Hepatocyte (in vitro differentiated cells): ENCODE data around the gene KCNH3. TPM values are rescaled to one million over a fixed set of nuclear protein-coding genes. Genes with fewer than 3 reads are reported as not detected.
"Not testable (repeated sequence)": the region's sequence is repeated elsewhere in the genome, so short reads cannot be mapped to it uniquely, and the experiment has no call there.

ENCODE experiments used
- DNase-seq: peaks from one replicate; pipeline ENCODE4 v3.0.0-alpha.2; 2016; ENCODE audit warnings: low spot score
- H2AFZ ChIP-seq: fragments of 200-600 bp; sonication (generic); 2 replicates; pipeline ENCODE4 v1.6.0; 2016; ENCODE audit warnings: antibody characterized with exemption, mild to moderate bottlenecking
- H3K27ac ChIP-seq: fragments of 200-600 bp; sonication (generic); 2 replicates; pipeline ENCODE4 v1.5.1; 2016; ENCODE audit warnings: mild to moderate bottlenecking
- H3K27me3 ChIP-seq: fragments of 200-600 bp; sonication (generic); 2 replicates; pipeline ENCODE4 v1.6.1; 2016
- H3K36me3 ChIP-seq: fragments of 200-600 bp; sonication (generic); replicated peaks from 2 replicates; pipeline ENCODE4 v1.5.1; 2016; ENCODE audit warnings: low read depth; ENCODE audit not compliant: insufficient read depth
- H3K4me1 ChIP-seq: fragments of 200-600 bp; sonication (generic); 2 replicates; pipeline ENCODE4 v1.5.1; 2016; ENCODE audit warnings: mild to moderate bottlenecking, moderate library complexity; ENCODE audit not compliant: insufficient read depth
- H3K4me2 ChIP-seq: fragments of 200-600 bp; sonication (generic); 2 replicates; pipeline ENCODE4 v1.6.0; 2016
- H3K4me3 ChIP-seq: fragments of 200-600 bp; sonication (generic); 2 replicates; pipeline ENCODE4 v1.5.1; 2016; ENCODE audit warnings: mild to moderate bottlenecking
- H3K79me2 ChIP-seq: fragments of 200-600 bp; sonication (generic); 2 replicates; pipeline ENCODE4 v1.6.0; 2017; ENCODE audit warnings: mild to moderate bottlenecking
- H3K9me2 ChIP-seq: fragments of 200-600 bp; sonication (generic); replicated peaks from 2 replicates; pipeline ENCODE4 v1.6.0; 2017; ENCODE audit warnings: mild to moderate bottlenecking; ENCODE audit not compliant: insufficient read depth
- H3K9me3 ChIP-seq: fragments of 200-600 bp; sonication (generic); 2 replicates; pipeline ENCODE4 v1.5.1; 2016; ENCODE audit warnings: low read depth, mild to moderate bottlenecking
- H4K20me1 ChIP-seq: fragments of 200-600 bp; sonication (generic); 2 replicates; pipeline ENCODE4 v1.6.0; 2016; ENCODE audit warnings: mild to moderate bottlenecking; ENCODE audit not compliant: insufficient read depth, poor library complexity, severe bottlenecking
- CTCF ChIP-seq: fragments of 200-600 bp; sonication (generic); IDR thresholded peaks from 2 replicates; pipeline ENCODE4 v1.5.1; 2016; ENCODE audit warnings: antibody characterized with exemption, mild to moderate bottlenecking; ENCODE audit not compliant: poor library complexity
- EZH2 ChIP-seq: fragments of 200-600 bp; sonication (generic); IDR thresholded peaks from 2 replicates; pipeline ENCODE4 v1.6.1; 2016; ENCODE audit warnings: antibody characterized with exemption, mild to moderate bottlenecking, borderline replicate concordance
- EZH2phosphoT487 ChIP-seq: fragments of 200-600 bp; sonication (generic); IDR thresholded peaks from one replicate; pipeline ENCODE4 v1.6.1; 2018; ENCODE audit warnings: antibody characterized with exemption, mild to moderate bottlenecking, low read depth, moderate library complexity; ENCODE audit not compliant: unreplicated experiment, severe bottlenecking
- WGBS: methylation state at CpG from one replicate; pipeline ENCODE4 v1.1.6; 2016; ENCODE audit warnings: low lambda C conversion rate; ENCODE audit errors: missing lambda C conversion rate; 5-methylcytosine and 5-hydroxymethylcytosine counted together
- polyA plus RNA-seq: library from polyadenylated mRNA; unstranded; fragments of >200 nt; fragmentation: Nextera tagmentation; extraction: Ambion mirVana; gene quantifications from 2 replicates; pipeline ENCODE4 v1.2.1, GENCODE V29; 2016
- total RNA-seq: library from RNA; depleted of rRNA; stranded (reverse); fragments of >200 nt; gene quantifications from 2 replicates; pipeline ENCODE4 v1.2.3, GENCODE V29; 2014

Gene KCNH3
- total and polyA plus RNA-seq, 2 experiments from 2014 or later: 0.30 to 1.1 TPM

- H3K4me1 ChIP-seq: no peaks in the 10 kb centered on the region
- no peak for DNase-seq
- H3K27ac ChIP-seq: no peak overlapping the region
- no peak overlapping the region for H3K4me2 ChIP-seq
- H4K20me1 ChIP-seq: no peaks in the 10 kb centered on the region
- no peaks in the 10 kb centered on the region for H3K36me3 ChIP-seq
- no peaks in the 10 kb centered on the region for H3K27me3 ChIP-seq
- H3K9me2 ChIP-seq: no peaks in the 10 kb centered on the region
- H3K79me2 ChIP-seq: no peaks in the 10 kb centered on the region
- H3K4me3 ChIP-seq: no peak overlapping the region
- TF ChIP-seq CTCF: no peak
- TF ChIP-seq EZH2phosphoT487: no peak
- no peaks in the 10 kb centered on the region for H3K9me3 ChIP-seq
- 91% methylated on average over 7 of the region's 7 CpGs for WGBS
- no peak overlapping the region for H2AFZ ChIP-seq
These were observed 11.3 kb upstream of the KCNH3 start for GRCh38 chr12:49527361-49528130.

- 90% methylated on average over 1 of the region's 1 CpG for WGBS
- H3K9me3 ChIP-seq: no peaks in the 10 kb centered on the region
These were observed 9.4 kb upstream of the KCNH3 start for GRCh38 chr12:49529414-49529813.

DNA sequence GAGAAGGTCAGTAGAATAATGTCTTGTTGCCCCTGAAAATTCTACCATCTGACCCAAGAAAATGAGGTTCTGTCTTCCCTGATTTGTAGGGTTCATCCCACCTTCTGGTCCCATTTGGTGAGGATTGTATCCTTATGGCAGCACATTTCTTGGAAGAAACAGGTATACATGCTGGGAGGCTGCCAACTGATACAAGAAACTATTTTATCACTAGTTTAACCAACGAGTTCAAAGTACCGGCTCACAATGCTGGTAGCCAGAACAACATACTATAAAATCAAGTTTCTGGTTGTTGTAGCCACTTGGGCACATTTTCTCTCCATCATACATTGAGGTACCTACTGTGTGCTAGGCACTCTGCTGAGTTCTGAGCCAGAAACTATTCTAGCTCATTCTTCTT, 7.1 kb upstream of the KCNH3 start:
- Histone ChIP-seq H3K79me2 (no peaks in the 10 kb centered on the region), H3K4me3 (no peak overlapping the region), H3K27me3 (peaks cover 15% of the 10 kb centered on the region), H3K4me1 (no peaks in the 10 kb centered on the region), H3K36me3 (no peaks in the 10 kb centered on the region), H2AFZ (no peak overlapping the region), H3K27ac (no peak overlapping the region), H3K9me3 (no peaks in the 10 kb centered on the region), H4K20me1 (no peaks in the 10 kb centered on the region), H3K4me2 (no peak overlapping the region), H3K9me2 (no peaks in the 10 kb centered on the region)
- no peak for TF ChIP-seq CTCF
- 87% methylated on average over 2 of the region's 2 CpGs for WGBS
- DNase-seq: no peak

More at GRCh38 chr12:49529414-49529813, 9.4 kb upstream of the KCNH3 start:
- TF ChIP-seq CTCF (no peak), EZH2 (no peak)
- H3K4me1 ChIP-seq: no peaks in the 10 kb centered on the region
- DNase-seq: no peak
- no peak overlapping the region for H2AFZ ChIP-seq
- H3K27ac ChIP-seq: no peak overlapping the region
- no peaks in the 10 kb centered on the region for H4K20me1 ChIP-seq
- no peaks in the 10 kb centered on the region for H3K27me3 ChIP-seq
- no peak overlapping the region for H3K4me2 ChIP-seq
- H3K4me3 ChIP-seq: no peak overlapping the region
- H3K36me3 ChIP-seq: no peaks in the 10 kb centered on the region
- no peaks in the 10 kb centered on the region for H3K79me2 ChIP-seq
- no peaks in the 10 kb centered on the region for H3K9me2 ChIP-seq

GRCh38 chr12:49533331-49533730, 5.5 kb upstream of the KCNH3 start:
- no peak overlapping the region for H3K27ac ChIP-seq
- no peak for DNase-seq

DNA sequence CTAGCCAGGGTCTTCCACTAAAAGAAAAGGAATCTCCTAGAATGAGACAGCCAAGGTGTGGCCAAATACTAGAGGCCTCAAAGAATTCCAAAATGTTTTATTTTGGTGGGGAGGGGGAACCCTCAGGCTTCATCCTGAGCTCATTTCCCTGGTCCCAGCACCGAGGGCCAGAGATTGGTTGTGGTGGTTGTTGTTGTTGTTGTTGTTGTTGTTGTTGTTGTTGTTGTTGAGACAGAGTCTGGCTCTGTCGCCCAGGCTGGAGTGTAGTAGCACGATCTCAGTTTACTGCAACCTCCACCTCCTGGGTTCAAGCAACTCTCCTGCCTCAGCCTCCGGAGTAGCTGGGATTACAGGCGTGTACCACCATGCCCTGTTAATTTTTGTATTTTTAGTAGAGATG, 4.7 kb upstream of the KCNH3 start:
- H2AFZ ChIP-seq, DNase-seq, H3K9me3 ChIP-seq, H4K20me1 ChIP-seq, H3K4me2 ChIP-seq, H3K4me3 ChIP-seq, H3K9me2 ChIP-seq, H3K79me2 ChIP-seq, H3K27ac ChIP-seq, H3K36me3 ChIP-seq: not testable (repeated sequence)
- peaks cover 15% of the 10 kb centered on the region for H3K4me1 ChIP-seq
- H3K27me3 ChIP-seq: peaks cover 34% of the 10 kb centered on the region
- 93% methylated on average over 5 of the region's 5 CpGs for WGBS

More at GRCh38 chr12:49533331-49533730, 5.5 kb upstream of the KCNH3 start:
- Histone ChIP-seq H3K9me2 (no peaks in the 10 kb centered on the region), H3K27me3 (peaks cover 30% of the 10 kb centered on the region), H2AFZ (no peak overlapping the region), H4K20me1 (no peaks in the 10 kb centered on the region), H3K4me1 (peaks cover 9% of the 10 kb centered on the region), H3K4me3 (no peak overlapping the region), H3K4me2 (no peak overlapping the region), H3K9me3 (no peaks in the 10 kb centered on the region), H3K36me3 (no peaks in the 10 kb centered on the region), H3K79me2 (no peaks in the 10 kb centered on the region)
- no peak for TF ChIP-seq CTCF
- no peak for TF ChIP-seq EZH2phosphoT487
- TF ChIP-seq EZH2: no peak
- WGBS: 91% methylated on average over 10 of the region's 10 CpGs
